ENCODE measurements around the gene TTYH3.
"Not testable (repeated sequence)": the region's sequence is repeated elsewhere in the genome, so short reads cannot be mapped to it uniquely, and the experiment has no call there.

Gene TTYH3

DNA sequence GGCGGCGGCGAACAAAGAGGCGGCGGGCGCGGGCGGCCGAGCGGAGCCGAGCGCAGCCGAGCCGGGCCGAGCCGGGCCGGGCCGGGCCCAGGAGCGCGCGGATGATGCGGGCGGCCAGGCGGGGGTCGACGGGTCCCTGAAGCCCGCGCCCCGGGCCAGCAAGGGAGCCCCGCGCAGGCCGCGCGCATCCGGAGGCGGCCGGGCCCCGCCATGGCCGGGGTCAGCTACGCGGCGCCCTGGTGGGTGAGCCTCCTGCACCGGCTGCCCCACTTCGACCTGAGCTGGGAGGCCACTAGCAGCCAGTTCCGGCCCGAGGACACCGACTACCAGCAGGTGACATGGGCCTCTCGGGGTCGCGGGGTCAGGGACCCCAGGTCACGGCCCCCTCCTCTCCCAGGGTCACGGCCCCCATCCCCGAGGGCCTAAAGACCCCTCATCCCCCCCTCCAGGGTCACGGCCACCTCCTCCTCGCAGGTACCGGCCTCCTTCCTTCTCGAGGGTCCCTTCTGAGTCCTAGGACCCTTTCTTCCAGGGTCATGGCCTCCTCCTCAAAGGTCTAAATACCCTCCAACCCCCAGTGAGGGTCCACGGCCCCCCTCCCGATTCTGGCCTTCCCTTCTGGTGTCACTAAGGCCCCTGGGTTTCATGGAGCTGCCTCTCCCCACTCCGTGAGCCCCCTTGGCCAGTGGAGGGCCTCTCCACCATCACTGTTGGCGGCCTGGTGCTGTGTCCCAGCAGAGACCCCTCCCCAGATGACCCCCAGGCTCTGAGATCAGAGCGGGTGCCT, at the start of gene TTYH3:
Gene TTYH3, plus strand, starts transcription at position 41 of the 787 bp plus-strand sequence. Its CDS starts 170 bp downstream, at position 211.
- DNase-seq (ENCODE audit: low read depth) = no peak

DNA sequence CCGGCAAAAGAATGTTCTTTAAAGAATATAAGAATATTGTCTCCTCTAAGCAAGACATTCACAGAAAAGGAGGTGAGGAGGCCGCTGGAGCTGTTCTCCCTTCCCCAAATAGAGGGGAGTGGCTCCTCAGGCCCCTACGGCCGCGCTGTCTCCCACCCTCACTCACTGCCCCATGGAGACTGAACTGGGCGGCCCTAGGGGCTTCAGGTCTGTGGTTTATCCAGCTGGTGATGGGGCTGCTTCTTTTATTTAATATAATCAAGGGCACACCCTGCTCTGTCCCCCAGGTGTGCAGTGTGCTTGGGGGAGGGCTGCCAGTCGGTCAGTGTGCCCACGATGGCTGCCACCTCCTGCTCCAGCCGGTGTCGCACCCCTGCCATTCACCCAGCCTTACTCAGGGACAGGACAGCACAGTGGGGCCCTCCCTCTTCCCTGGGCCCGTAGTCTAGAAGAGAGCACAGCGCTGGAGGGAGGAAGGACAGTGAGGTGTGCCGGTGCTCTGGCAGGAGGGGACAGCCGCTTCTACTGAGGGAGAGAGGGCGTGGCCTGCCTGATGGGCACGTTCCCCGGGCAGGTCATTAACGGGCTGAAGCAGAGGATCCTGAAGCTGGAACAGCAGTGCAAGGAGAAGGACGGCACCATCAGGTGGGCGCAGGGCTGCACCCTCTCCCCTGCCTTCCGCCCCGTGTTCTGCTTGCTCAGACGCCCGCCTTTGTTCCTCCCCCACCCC, 49.6 kb upstream of the TTYH3 start:
- no peak for DNase-seq (ENCODE audit: low read depth)

DNA sequence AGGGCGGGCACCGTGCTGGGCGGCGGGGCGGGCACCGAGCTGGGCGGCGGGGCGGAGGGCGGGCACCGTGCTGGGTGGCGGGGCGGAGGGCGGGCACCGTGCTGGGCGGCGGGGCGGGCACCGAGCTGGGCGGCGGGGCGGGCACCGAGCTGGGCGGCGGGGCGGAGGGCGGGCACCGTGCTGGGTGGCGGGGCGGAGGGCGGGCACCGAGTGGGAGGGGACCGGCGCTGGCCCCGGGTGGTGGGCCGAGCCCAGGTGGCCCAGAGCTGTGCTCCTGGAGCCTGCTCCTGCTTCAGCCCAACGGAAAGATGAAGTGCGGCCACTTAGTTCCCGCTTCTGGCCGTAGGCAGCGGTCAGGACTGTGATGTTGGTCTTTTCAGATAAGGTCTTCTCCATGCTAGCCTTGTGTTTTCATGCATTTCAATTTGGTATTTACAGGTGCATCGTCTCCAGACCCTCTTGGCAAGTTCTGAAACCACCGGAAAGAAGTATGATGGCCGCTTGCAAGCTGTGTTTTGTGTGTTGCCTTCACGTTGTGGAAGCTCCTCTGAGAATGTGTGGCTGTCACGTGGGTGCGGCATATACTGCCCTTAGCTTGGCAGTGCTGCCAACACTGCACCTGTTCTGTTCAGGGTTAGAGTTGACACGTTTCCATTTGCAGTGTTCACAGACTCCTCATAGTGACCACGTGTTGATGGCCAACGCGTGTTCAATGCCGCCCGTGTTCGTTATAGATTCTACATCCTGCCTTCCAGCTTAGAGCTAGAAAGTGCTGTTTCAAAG, 47.8 kb upstream of the TTYH3 start:
- DNase-seq (ENCODE audit: low read depth) = no peak

GRCh38 chr7:2585446-2585845, 46.3 kb upstream of the TTYH3 start:
- DNase-seq (ENCODE audit: low read depth) = no peak

GRCh38 chr7:2586326-2587020, 45.3 kb upstream of the TTYH3 start:
- DNase-seq (ENCODE audit: low read depth) = no peak

DNA sequence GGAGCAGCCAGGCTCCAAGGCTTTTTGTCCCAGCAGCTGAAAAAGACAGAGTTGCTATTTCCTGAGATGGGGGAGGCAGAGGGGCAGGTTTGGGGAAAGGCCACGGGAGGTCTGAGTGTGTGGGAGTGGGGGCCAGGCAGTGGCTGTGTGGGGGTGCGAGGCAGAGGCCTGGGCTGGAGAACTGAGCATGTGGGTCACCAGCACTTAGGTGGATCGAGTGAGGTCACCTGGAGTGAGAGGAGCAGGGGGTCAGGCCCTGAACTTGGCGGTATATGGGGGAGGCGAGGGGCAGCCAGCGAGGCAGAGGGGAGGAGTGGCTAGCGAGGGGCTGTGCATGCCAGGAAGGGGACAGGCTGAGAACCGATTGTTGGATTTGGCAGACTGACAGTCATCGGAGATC, 44.7 kb upstream of the TTYH3 start:
- DNase-seq (ENCODE audit: low read depth) = no peak

DNA sequence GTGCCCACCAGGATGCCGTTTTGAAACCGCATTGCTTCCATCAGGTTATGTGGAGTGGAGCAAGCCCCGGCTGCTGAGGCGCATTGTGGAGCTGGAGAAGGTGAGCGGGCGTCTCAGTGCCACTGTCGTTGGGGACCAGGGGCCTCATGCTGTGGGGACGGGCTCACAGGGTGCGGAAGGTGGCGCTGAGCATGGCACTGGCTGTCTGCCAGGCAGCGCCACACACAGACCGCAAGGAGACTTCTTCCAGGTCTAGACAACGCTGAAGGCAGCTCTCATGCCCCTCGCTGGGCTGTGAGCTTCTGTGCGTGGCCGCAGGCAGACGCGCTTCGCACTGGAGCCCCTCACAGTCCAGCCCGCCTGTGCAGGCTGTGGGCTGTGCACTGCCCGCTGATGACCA, 44.0 kb upstream of the TTYH3 start:
- no peak for DNase-seq (ENCODE audit: low read depth)

DNA sequence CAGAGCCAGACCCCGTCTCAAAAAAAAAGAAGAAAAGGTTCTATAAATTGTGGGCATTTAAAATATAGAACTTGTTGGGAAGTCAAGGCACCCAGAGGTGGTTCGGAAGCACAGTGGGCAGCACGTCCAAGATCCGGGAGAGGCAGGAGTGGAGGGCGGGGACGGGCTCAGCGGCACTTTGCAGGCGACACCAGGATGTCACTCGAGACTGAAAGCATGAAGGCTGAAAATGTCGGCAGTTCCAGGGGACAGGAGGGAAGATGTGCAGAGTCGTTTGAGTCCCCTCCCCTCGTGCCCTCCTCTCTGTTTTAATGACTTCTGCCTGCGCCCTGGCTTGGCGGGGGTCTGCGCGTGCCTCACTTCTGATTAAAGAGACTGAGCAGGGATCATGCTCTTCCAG, 42.4 kb upstream of the TTYH3 start:
- DNase-seq (ENCODE audit: low read depth) = no peak

GRCh38 chr7:2589941-2590340, 41.8 kb upstream of the TTYH3 start:
- DNase-seq (ENCODE audit: low read depth) = not testable (repeated sequence)

DNA sequence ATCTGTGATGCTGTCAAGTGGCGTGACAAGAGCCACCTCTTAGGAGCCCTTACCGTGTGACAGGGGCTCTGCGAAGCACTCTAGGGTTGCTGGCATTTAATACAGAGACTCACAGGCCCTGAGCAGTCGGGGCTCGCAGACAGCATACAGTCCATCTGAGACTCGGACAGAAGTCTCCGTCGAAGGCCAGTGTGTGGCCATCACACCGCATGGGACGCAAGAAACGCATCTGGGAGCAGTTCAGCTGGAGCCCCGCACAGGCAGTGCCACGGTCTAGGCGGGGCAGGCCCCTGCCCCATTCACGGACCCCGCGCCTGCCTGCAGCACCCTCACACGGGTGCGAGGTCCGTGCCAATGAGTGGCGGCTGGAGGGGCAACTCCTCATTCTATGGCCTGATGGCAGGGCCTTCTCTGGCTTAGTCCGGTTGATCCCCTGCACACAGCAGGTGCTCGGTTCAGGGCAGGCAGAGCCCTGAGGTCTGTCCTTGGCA, 39.4 kb upstream of the TTYH3 start:
- DNase-seq (ENCODE audit: low read depth) = no peak

GRCh38 chr7:2593036-2593727, 38.6 kb upstream of the TTYH3 start:
- no peak for DNase-seq (ENCODE audit: low read depth)

- DNase-seq (ENCODE audit: low read depth) = no peak
Observed at GRCh38 chr7:2594599-2594998, 37.2 kb upstream of the TTYH3 start.

DNA sequence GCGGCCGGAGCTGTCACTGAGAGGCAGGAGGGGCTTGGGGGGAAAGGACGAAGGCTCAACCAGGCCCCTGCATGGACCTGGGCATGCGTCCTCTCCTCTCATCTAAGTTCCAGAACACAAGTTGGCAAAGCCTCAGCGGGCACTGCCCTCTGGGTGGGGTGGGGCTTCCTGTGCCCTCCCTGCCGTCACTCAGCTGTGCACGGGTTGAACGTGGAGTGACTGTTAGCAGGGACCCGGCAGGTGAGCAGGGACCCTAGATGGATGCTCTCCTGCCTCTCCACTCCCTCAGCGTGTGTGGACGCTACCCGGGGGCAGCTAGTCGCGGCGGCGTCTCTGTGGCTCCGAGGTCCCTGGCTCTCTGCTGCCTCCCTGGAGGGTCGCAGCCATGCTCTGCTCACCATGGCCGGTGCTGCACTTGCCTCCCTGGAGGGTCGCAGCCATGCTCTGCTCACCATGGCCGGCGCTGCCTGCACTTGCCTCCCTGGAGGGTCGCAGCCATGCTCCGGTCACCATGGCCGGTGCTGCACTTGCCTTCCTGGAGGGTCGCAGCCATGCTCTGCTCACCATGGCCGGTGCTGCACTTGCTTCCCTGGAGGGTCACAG, 36.4 kb upstream of the TTYH3 start:
- DNase-seq (ENCODE audit: low read depth) = no peak

DNA sequence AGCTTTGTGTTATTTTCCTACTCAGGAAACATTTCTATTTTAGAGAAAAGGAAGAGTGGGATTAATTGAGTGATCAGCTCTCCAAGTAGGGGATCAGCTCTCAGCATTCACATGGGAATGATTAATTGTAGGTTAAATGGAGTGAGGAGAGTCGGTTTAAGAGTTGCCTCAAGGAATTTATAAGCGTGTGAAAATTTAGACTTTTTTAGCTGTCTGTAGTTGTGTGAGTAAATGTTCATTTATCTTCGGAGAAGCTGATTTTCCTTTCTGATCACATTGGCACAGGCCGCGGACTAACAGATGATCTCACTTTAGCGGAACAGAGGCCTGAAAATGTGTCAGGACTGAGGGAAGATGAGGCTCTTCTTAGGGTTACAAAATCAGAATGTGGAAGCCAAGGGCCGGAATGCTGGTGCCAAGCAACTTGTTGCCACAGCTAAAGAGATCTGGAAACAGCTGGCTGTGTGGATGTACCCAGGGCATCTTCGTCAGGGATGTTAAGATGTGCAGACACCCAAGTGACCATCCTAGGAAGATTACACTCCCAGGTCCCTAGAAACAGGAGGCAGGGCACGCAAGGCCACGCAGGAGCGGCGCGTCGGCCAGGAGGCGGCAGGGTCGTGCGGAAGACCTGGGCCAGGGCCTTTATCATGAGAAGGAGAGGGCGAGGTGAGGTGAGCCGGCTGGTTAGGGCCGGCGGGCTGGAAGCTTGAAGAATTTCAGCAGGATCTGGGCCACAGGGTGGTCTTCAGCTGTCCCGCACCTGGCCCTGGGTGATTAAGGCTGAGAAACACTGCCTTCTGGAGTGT, 35.1 kb upstream of the TTYH3 start:
- no peak for DNase-seq (ENCODE audit: low read depth)

GRCh38 chr7:2597273-2597640, 34.5 kb upstream of the TTYH3 start:
- no peak for DNase-seq (ENCODE audit: low read depth)

DNA sequence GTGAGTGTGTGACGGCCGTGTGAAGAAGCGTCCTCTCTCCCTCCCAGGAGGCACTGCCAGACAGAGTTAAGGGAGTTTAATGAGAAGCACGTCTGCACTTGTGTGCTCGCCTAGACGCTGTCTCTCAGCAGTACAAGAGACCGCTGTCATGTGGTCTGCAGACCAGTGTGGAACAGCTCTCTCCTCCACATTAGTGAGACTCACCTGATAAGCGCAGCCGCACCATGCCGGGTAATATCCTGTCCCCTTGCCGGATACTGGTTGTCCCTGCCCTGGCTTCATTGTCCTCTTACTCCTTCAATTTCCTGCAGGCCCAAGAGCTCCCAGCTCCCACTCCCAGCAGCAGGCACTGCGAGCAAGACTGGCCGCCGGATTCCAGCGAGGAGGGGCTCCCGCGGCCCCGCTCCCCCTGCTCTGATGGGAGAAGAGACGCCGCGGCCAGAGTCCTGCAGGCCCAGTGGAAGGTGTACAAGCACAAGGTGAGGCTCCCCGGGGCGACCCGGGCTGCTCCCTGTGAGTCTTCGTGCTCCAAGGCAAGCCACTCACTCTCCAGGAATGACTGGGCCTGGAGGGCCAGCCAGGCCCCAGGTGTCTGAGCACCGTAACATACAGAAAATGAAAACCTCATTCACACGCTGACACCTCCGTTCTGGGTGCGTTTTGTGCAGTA, 33.5 kb upstream of the TTYH3 start:
- DNase-seq (ENCODE audit: low read depth) = no peak

- DNase-seq (ENCODE audit: low read depth) = no peak
Observed at GRCh38 chr7:2601065-2601464, 30.7 kb upstream of the TTYH3 start.

- DNase-seq (ENCODE audit: low read depth) = no peak
Observed at GRCh38 chr7:2601907-2602306, 29.9 kb upstream of the TTYH3 start.

- no peak for DNase-seq (ENCODE audit: low read depth)
Observed at GRCh38 chr7:2602406-2603043, 29.3 kb upstream of the TTYH3 start.

Data from activated T-cell treated with anti-CD3 and anti-CD28 coated beads for 24 hours (primary cell).